CD4-positive, alpha-beta T cell (primary cell): ENCODE data around the gene DDIAS. TPM values are rescaled to one million over a fixed set of nuclear protein-coding genes. Genes with fewer than 3 reads are reported as not detected.

Source experiments
- ATAC-seq: fragments of 200-7000 bp; cut with Tn5 transposase; one replicate; pipeline ENCODE4 v1.10.0; 2022; ENCODE audit warnings: mild to moderate bottlenecking; ENCODE audit not compliant: poor library complexity
- CTCF ChIA-PET: fragments of 350-600 bp; sonication (Branson Sonifier 250); formaldehyde crosslinking; loops from one replicate; lab custom pipeline; 2021; ENCODE audit warnings: antibody characterized with exemption, inconsistent platforms; lab: Charles Lee
- POLR2A ChIA-PET: fragments of 350-600 bp; sonication (Branson Sonifier 250); formaldehyde crosslinking; loops from one replicate; lab custom pipeline; 2021; ENCODE audit warnings: antibody characterized with exemption, inconsistent platforms; lab: Charles Lee
- DNase-seq, 14 experiments: peaks; one replicate each; pipeline ENCODE4 v3.0.0-alpha.2; 2013 to 2020; ENCODE audit warnings: mixed read lengths in 2 of 14
- H3K27ac ChIP-seq, 2 donors: one replicate each; pipeline versions ENCODE4 v1.5.1 to v1.7.0; 2013; ENCODE audit warnings: low read length in 2 of 2, low read depth in 1 of 2, mild to moderate bottlenecking in 1 of 2
- H3K27me3 ChIP-seq, 2 experiments: 1 replicate in 1 of 2; 2 replicates in 1 of 2; pipeline versions ENCODE4 v1.6.1 to v1.7.0; 2013; ENCODE audit warnings: low read length in 2 of 2, control low read depth in 1 of 2, mild to moderate bottlenecking in 1 of 2, moderate library complexity in 1 of 2; ENCODE audit not compliant: insufficient read depth in 2 of 2, control insufficient read depth in 1 of 2
- H3K36me3 ChIP-seq: one replicate; pipeline ENCODE4 v1.6.1; 2013; ENCODE audit warnings: low read length, control low read depth; ENCODE audit not compliant: insufficient read depth
- H3K4me1 ChIP-seq: one replicate; pipeline ENCODE4 v1.6.1; 2013; ENCODE audit warnings: low read length, control low read depth; ENCODE audit not compliant: insufficient read depth
- H3K4me3 ChIP-seq: one replicate; pipeline ENCODE4 v1.5.1; 2013; ENCODE audit warnings: mild to moderate bottlenecking, low read length, moderate library complexity
- H3K9me3 ChIP-seq, 2 experiments: 1 replicate in 1 of 2; 2 replicates in 1 of 2; pipeline versions ENCODE4 v1.6.1 to v1.7.0; 2013; ENCODE audit warnings: low read length in 2 of 2, mild to moderate bottlenecking in 2 of 2, control low read depth in 1 of 2, moderate library complexity in 1 of 2; ENCODE audit not compliant: control insufficient read depth in 1 of 2, insufficient read depth in 1 of 2
- H3K27ac Mint-ChIP-seq: one replicate; pipeline ENCODE4 v1.8.0; 2020; ENCODE audit warnings: mixed read lengths
- H3K27me3 Mint-ChIP-seq: one replicate; pipeline ENCODE4 v1.8.0; 2021; ENCODE audit warnings: mixed read lengths
- H3K36me3 Mint-ChIP-seq: one replicate; pipeline ENCODE4 v1.8.0; 2021; ENCODE audit warnings: low read depth, mixed read lengths
- H3K4me1 Mint-ChIP-seq: one replicate; pipeline ENCODE4 v1.8.0; 2021; ENCODE audit warnings: low read depth, mixed read lengths
- H3K4me3 Mint-ChIP-seq: one replicate; pipeline ENCODE4 v1.8.0; 2020; ENCODE audit warnings: mild to moderate bottlenecking, mixed read lengths
- H3K9me3 Mint-ChIP-seq: one replicate; pipeline ENCODE4 v1.8.0; 2020; ENCODE audit warnings: mixed read lengths
- CTCF ChIP-seq: fragments of 200-600 bp; IDR thresholded peaks from one replicate; pipeline ENCODE4 v1.8.0; 2022; ENCODE audit warnings: antibody characterized with exemption, mild to moderate bottlenecking
- intact Hi-C, 2 experiments: fragments of 100-400 bp; cut with DNase I in 1 of 2; cut with micrococcal nuclease in 1 of 2; formaldehyde crosslinking; loops; one replicate each; pipeline versions ENCODE4 v1.15.1 to v1.9.0; 2023 to 2025; cut with DNase I, micrococcal nuclease
- total RNA-seq, 174 experiments: library from RNA in 2 of 174; stranded (reverse) in 2 of 174; gene quantifications; one replicate each; pipeline ENCODE4 v1.2.3 and lab custom pipeline; 2021 to 2026

The DDIAS gene
- total RNA-seq, 2 experiments from 2014 or later, result 0.59 to 0.85 TPM

GRCh38 chr11:82936261-82936660, 34.7 kb downstream of the DDIAS start:
- Histone ChIP-seq H3K27ac (no peak overlapping the region), H3K4me3 (no peak overlapping the region), H3K36me3 (no peaks in the 10 kb centered on the region), H3K27me3 (no peaks in the 10 kb centered on the region), H3K4me1 (peaks cover 4% of the 10 kb centered on the region), H3K9me3 (no peaks in the 10 kb centered on the region)
- Mint-ChIP-seq H3K27me3 (no peaks in the 10 kb centered on the region), H3K4me3 (no peak overlapping the region), H3K27ac (no peak overlapping the region), H3K36me3 (peaks cover 11% of the 10 kb centered on the region), H3K9me3 (peaks cover 5% of the 10 kb centered on the region), H3K4me1 (peaks cover 39% of the 10 kb centered on the region)
- ChIA-PET CTCF (no interaction called here), POLR2A (no interaction called here)
- intact Hi-C loops, result no loop called here
- ATAC-seq (no peak), DNase-seq (no peak)
- no peak for TF ChIP-seq CTCF

GRCh38 chr11:82937554-82937953, 36.0 kb downstream of the DDIAS start:
- H3K4me3 ChIP-seq, result no peak overlapping the region
- H3K36me3 ChIP-seq, result no peaks in the 10 kb centered on the region
- ATAC-seq (no peak), DNase-seq (no peak)
- Mint-ChIP-seq H3K4me1 (peaks cover 33% of the 10 kb centered on the region), H3K4me3 (no peak overlapping the region), H3K27me3 (no peaks in the 10 kb centered on the region), H3K9me3 (peaks cover 5% of the 10 kb centered on the region), H3K36me3 (peaks cover 11% of the 10 kb centered on the region), H3K27ac (no peak overlapping the region)
- ChIA-PET CTCF (no interaction called here), POLR2A (no interaction called here)
- intact Hi-C loops, result no loop called here
- peaks cover under 1% of the 10 kb centered on the region for H3K4me1 ChIP-seq
- TF ChIP-seq CTCF, result no peak
- H3K27me3 ChIP-seq, result no peaks in the 10 kb centered on the region
- peaks cover 0 to 4% of the 10 kb centered on the region in 2 experiments for H3K9me3 ChIP-seq
- no peak overlapping the region for H3K27ac ChIP-seq

- Mint-ChIP-seq H3K36me3 (peaks cover 11% of the 10 kb centered on the region), H3K27me3 (no peaks in the 10 kb centered on the region), H3K9me3 (peaks cover 5% of the 10 kb centered on the region), H3K4me3 (no peak overlapping the region), H3K4me1 (peaks cover 22% of the 10 kb centered on the region), H3K27ac (no peak overlapping the region)
- POLR2A ChIA-PET, result interaction anchor here (1.5 kb wide), 1 partner anchor 17 kb away, joined by 5 read pairs; no protein-coding TSS in a partner anchor
- Histone ChIP-seq H3K36me3 (no peaks in the 10 kb centered on the region), H3K9me3 (peaks cover 0 to 5% of the 10 kb centered on the region in 2 experiments), H3K27ac (no peak overlapping the region), H3K27me3 (no peaks in the 10 kb centered on the region), H3K4me1 (no peaks in the 10 kb centered on the region), H3K4me3 (no peak overlapping the region)
- DNase-seq (no peak), ATAC-seq (no peak)
- TF ChIP-seq CTCF, result no peak
- CTCF ChIA-PET, result no interaction called here
- intact Hi-C loops, result no loop called here
Measured at GRCh38 chr11:82939456-82939855, 37.9 kb downstream of the DDIAS start.
